HepG2 (cell line): ENCODE measurements around the gene NGLY1. TPM values are rescaled to one million over a fixed set of nuclear protein-coding genes. Genes with fewer than 3 reads are reported as not detected.

Experiments
- FOSL1 ChIP-seq: sonication (generic); formaldehyde crosslinking; IDR thresholded peaks from 2 replicates; pipeline ENCODE4 v1.9.0; 2021; ENCODE audit warnings: missing genetic modification reagents, borderline replicate concordance
- FOXP1 ChIP-seq, 2 experiments: fragments of 450-650 bp in 1 of 2; IDR thresholded peaks; 2 replicates each; pipeline ENCODE4 v1.6.1; 2017 to 2018; ENCODE audit warnings: antibody characterized with exemption in 1 of 2
- GATAD2A ChIP-seq: IDR thresholded peaks from 2 replicates; pipeline ENCODE4 v1.6.1; 2016
- HINFP ChIP-seq: sonication (generic); formaldehyde crosslinking; IDR thresholded peaks from 2 replicates; pipeline ENCODE4 v1.4.0; 2020; ENCODE audit warnings: low read depth, mild to moderate bottlenecking, missing genetic modification reagents
- MBD4 ChIP-seq: IDR thresholded peaks from 2 replicates; pipeline ENCODE4 v1.6.1; 2012; ENCODE audit warnings: low read length, inconsistent platforms, borderline replicate concordance
- MTF1 ChIP-seq: sonication (generic); formaldehyde crosslinking; IDR thresholded peaks from 2 replicates; pipeline ENCODE4 v1.5.0; 2020; ENCODE audit warnings: missing genetic modification reagents
- SOX5 ChIP-seq: IDR thresholded peaks from 2 replicates; pipeline ENCODE4 v1.6.1; 2016; ENCODE audit warnings: borderline replicate concordance
- ZBTB26 ChIP-seq: IDR thresholded peaks from 2 replicates; pipeline ENCODE4 v1.6.1; 2016; ENCODE audit warnings: missing compliant biosample characterization, missing genetic modification reagents, borderline replicate concordance
- ZBTB34 ChIP-seq: sonication (generic); formaldehyde crosslinking; IDR thresholded peaks from 2 replicates; pipeline ENCODE4 v1.8.0; 2022; ENCODE audit warnings: mild to moderate bottlenecking, missing genetic modification reagents
- ZC3H13 ChIP-seq: sonication (generic); formaldehyde crosslinking; IDR thresholded peaks from 2 replicates; pipeline ENCODE4 v1.8.1; 2023; ENCODE audit warnings: mild to moderate bottlenecking, missing genetic modification reagents, moderate library complexity
- ZFAT ChIP-seq: sonication (generic); formaldehyde crosslinking; conservative IDR thresholded peaks from 2 replicates; pipeline ENCODE4 v1.8.1; 2023; ENCODE audit warnings: missing genetic modification reagents, inconsistent platforms
- ZFP37 ChIP-seq: sonication (generic); formaldehyde crosslinking; IDR thresholded peaks from 2 replicates; pipeline ENCODE4 v1.4.0; 2020; ENCODE audit warnings: missing genetic modification reagents, borderline replicate concordance
- ZNF142 ChIP-seq: sonication (generic); formaldehyde crosslinking; IDR thresholded peaks from 2 replicates; pipeline ENCODE4 v1.4.0; 2020; ENCODE audit warnings: missing genetic modification reagents
- ZNF205 ChIP-seq: IDR thresholded peaks from 2 replicates; pipeline ENCODE4 v1.6.1; 2018; ENCODE audit warnings: missing biosample characterization, missing genetic modification reagents
- ZNF570 ChIP-seq: sonication (generic); formaldehyde crosslinking; IDR thresholded peaks from 2 replicates; pipeline ENCODE4 v1.4.0; 2020; ENCODE audit warnings: mild to moderate bottlenecking, missing genetic modification reagents, borderline replicate concordance
- ZNF839 ChIP-seq: sonication (generic); formaldehyde crosslinking; IDR thresholded peaks from 2 replicates; pipeline ENCODE4 v1.4.0; 2020; ENCODE audit warnings: missing genetic modification reagents, mild to moderate bottlenecking, borderline replicate concordance
- polyA plus RNA-seq, 8 experiments: library from polyadenylated mRNA; depleted of rRNA in 3 of 8; stranded (reverse) in 7 of 8; unstranded in 1 of 8; fragments of >200 nt; fragmentation: Illumina TruSeq in 4 of 8; extraction: Trizol in 4 of 8; gene quantifications; 2 replicates each; pipeline versions ENCODE4 v1.2.1 to v1.2.3, GENCODE V29; 2011 to 2016; ENCODE audit warnings: low read depth in 4 of 8, missing spikeins in 1 of 8, mixed read lengths in 1 of 8; ENCODE audit not compliant: insufficient read depth in 1 of 8
- total RNA-seq, 5 experiments: library from RNA; depleted of rRNA; stranded (reverse); fragments of >200 nt; fragmentation: Illumina TruSeq; extraction: Trizol; gene quantifications; 2 replicates each; pipeline ENCODE4 v1.2.3, GENCODE V29; 2016; ENCODE audit warnings: low read depth in 1 of 5

Gene NGLY1
- total and polyA plus RNA-seq, 2 of the 13 experiments (the other 11 are each of a cell fraction or from before 2014, with no cell fraction given) = 28.2 to 44.5 TPM

- TF ChIP-seq FOXP1 (IDR thresholded peaks at IDR 0.05) = no peak
- TF ChIP-seq FOXP1 (CRISPR knock-in tag; IDR thresholded peaks at IDR 0.05) = no peak
- TF ChIP-seq ZFP37 (CRISPR knock-in tag) = peak; percentile 81; the same call in 1 of the 2 replicates
- TF ChIP-seq GATAD2A (CRISPR knock-in tag) = no peak
- 0 out of 2 replicates have a peak, but pooled peaks have one; percentile 47 for TF ChIP-seq ZC3H13
- TF ChIP-seq SOX5 = no peak; the same call in 1 of the 2 replicates
- no peak for TF ChIP-seq ZBTB34
- no peak for TF ChIP-seq ZNF570 (CRISPR knock-in tag)
- TF ChIP-seq ZNF142 (CRISPR knock-in tag) = 0 out of 2 replicates have a peak, but pooled peaks have one; percentile 27
- TF ChIP-seq MTF1 = no peak
- no peak for TF ChIP-seq FOSL1 (CRISPR knock-in tag)
- TF ChIP-seq ZBTB26 = no peak
- no peak; the same call in 1 of the 2 replicates for TF ChIP-seq HINFP (CRISPR knock-in tag)
- no peak for TF ChIP-seq ZNF839 (CRISPR knock-in tag)
- no peak for TF ChIP-seq MBD4
- no peak for TF ChIP-seq ZFAT (CRISPR knock-in tag)
- no peak for TF ChIP-seq ZNF205
Observed at GRCh38 chr3:25782938-25783660, at the start of gene NGLY1 (continued).
